EH (cell line): ENCODE data around the gene C6orf15.

Source experiments
- DNase-seq: peaks from one replicate; pipeline ENCODE4 v3.0.0-alpha.2; 2015; ENCODE audit warnings: low read depth

The C6orf15 gene

GRCh38 chr6:31112478-31112877 is at the start of gene C6orf15:
Gene C6orf15, minus strand, starts transcription at chr6:31112575. Its CDS starts 20 bp downstream, at chr6:31112555.
- no peak for DNase-seq

- DNase-seq, result no peak
These were observed 49.1 kb upstream of the C6orf15 start for GRCh38 chr6:31161216-31162126.

GRCh38 chr6:31158863-31159855 is 46.8 kb upstream of the C6orf15 start:
- DNase-seq, result peak; percentile 40

- DNase-seq, result peak; percentile 99
These were observed 45.9 kb upstream of the C6orf15 start, which contains the start of gene TCF19 for GRCh38 chr6:31158140-31158862. Gene TCF19, plus strand, starts transcription at chr6:31158589. Its CDS starts 881 bp downstream, at chr6:31159470.

GRCh38 chr6:31157513-31158139 is 45.3 kb upstream of the C6orf15 start, which contains the start of gene CCHCR1:
Gene CCHCR1, minus strand, starts transcription at chr6:31157802. Its CDS starts 202 bp downstream, at chr6:31157600.
- DNase-seq, result no peak

GRCh38 chr6:31156641-31157040 is 44.3 kb upstream of the C6orf15 start:
- DNase-seq, result no peak

- DNase-seq, result no peak
These were observed 42.1 kb upstream of the C6orf15 start for GRCh38 chr6:31154436-31154835.

GRCh38 chr6:31152781-31153180 is 40.4 kb upstream of the C6orf15 start:
- no peak for DNase-seq

- DNase-seq, result no peak
These were observed 37.6 kb upstream of the C6orf15 start for GRCh38 chr6:31149827-31150447.

- no peak for DNase-seq
These were observed 33.0 kb upstream of the C6orf15 start for GRCh38 chr6:31145386-31145785.

GRCh38 chr6:31144970-31145340 is 32.6 kb upstream of the C6orf15 start:
- no peak for DNase-seq

- no peak for DNase-seq
These were observed 32.1 kb upstream of the C6orf15 start for GRCh38 chr6:31144296-31144969.

GRCh38 chr6:31143148-31143547 is 30.8 kb upstream of the C6orf15 start:
- DNase-seq, result peak; percentile 92

GRCh38 chr6:31142361-31142761 is 30.0 kb upstream of the C6orf15 start:
- no peak for DNase-seq

- no peak for DNase-seq
These were observed 28.3 kb upstream of the C6orf15 start for GRCh38 chr6:31140643-31141042.

- peak; percentile 91 for DNase-seq
These were observed 27.2 kb upstream of the C6orf15 start for GRCh38 chr6:31139599-31139998.

GRCh38 chr6:31138982-31139381 is 26.6 kb upstream of the C6orf15 start, which contains the start of gene PSORS1C2:
Gene PSORS1C2, minus strand, starts transcription at chr6:31139066. Its CDS starts 40 bp downstream, at chr6:31139026.
- DNase-seq, result no peak

- no peak for DNase-seq
These were observed 23.3 kb upstream of the C6orf15 start for GRCh38 chr6:31135710-31136109.

GRCh38 chr6:31132806-31133205 is 20.4 kb upstream of the C6orf15 start:
- no peak for DNase-seq

GRCh38 chr6:31131595-31131994 is 19.2 kb upstream of the C6orf15 start:
- DNase-seq, result no peak
